Measurements from ENCODE around the gene CADPS2. TPM values are rescaled to one million over a fixed set of nuclear protein-coding genes. Genes with fewer than 3 reads are reported as not detected.
A peak's percentile ranks its signal among the peaks of the same experiment; 100 is the strongest.

Gene CADPS2
- total and polyA plus RNA-seq, 10 of the 15 experiments (the other 5 are each of a cell fraction or from before 2014, with no cell fraction given) = 0.05 to 7.5 (median 0.25) TPM

GRCh38 chr7:122337011-122337410 is 549.2 kb downstream of the CADPS2 start:
- WGBS (ENCODE audit: insufficient coverage, insufficient replicate concordance, low lambda C conversion rate, missing lambda C conversion rate) = 27% methylated on average over 2 of the region's 2 CpGs
- Histone ChIP-seq H4K20me1 (ENCODE audit: control insufficient read depth, insufficient read depth) (no peaks in the 10 kb centered on the region), H3K9me3 (replicated peaks; ENCODE audit: control insufficient read depth, insufficient read depth, low read length) (no peaks in the 10 kb centered on the region), H3K4me1 (ENCODE audit: control insufficient read depth, insufficient read depth, low read length) (no peaks in the 10 kb centered on the region), H3K36me3 (ENCODE audit: control insufficient read depth in 2 of 2, insufficient read depth in 2 of 2, low read length in 1 of 2) (no peaks in the 10 kb centered on the region), H2AFZ (ENCODE audit: control insufficient read depth, low read depth, low read length) (no peak overlapping the region), H3K9ac (ENCODE audit: control insufficient read depth, insufficient read depth, low read length) (no peak overlapping the region), H3K4me3 (no peak overlapping the region), H3K27me3 (replicated peaks in 1 of 2; ENCODE audit: control insufficient read depth in 2 of 2, insufficient read depth in 2 of 2, low read length in 1 of 2) (no peaks in the 10 kb centered on the region), H3K4me2 (ENCODE audit: control insufficient read depth, insufficient read depth) (no peak overlapping the region), H3K79me2 (ENCODE audit: control insufficient read depth, insufficient read depth, low read length) (no peaks in the 10 kb centered on the region), H3K27ac (ENCODE audit: control insufficient read depth, insufficient read depth) (no peak overlapping the region)
- intact Hi-C loops (cut with micrococcal nuclease; ENCODE audit: unreplicated experiment) = no loop called here
- no peak for FAIRE-seq
- no peak for DNase-seq (ENCODE audit: low read depth, low spot score)
- in situ Hi-C loops (cut with MboI) = no loop called here
- TF ChIP-seq STAT3 (IDR thresholded peaks at IDR 0.05; ENCODE audit: low read depth, low read length) = no peak
- TF ChIP-seq MTA2 (IDR thresholded peaks at IDR 0.05; ENCODE audit: low read depth) = peak; percentile 29; the same call in 1 of the 2 replicates
- no peak for TF ChIP-seq ATF7 (IDR thresholded peaks at IDR 0.05; ENCODE audit: low read depth)
- ChIA-PET CTCF (interaction anchor here (0.5 to 2.0 kb wide), 6 partner anchors 8 to 122 kb away, joined by 3 to 7 read pairs (median 3); no protein-coding TSS in a partner anchor), RAD21 (ENCODE audit: unreplicated experiment) (interaction anchor here (0.6 to 1.3 kb wide), 2 partner anchors 10 to 191 kb away, joined by 3 read pairs; no protein-coding TSS in a partner anchor), POLR2A (interaction anchor here (0.7 to 1.1 kb wide), 2 partner anchors 11 to 150 kb away, joined by 3 to 5 read pairs; no protein-coding TSS in a partner anchor), SMC1A (ENCODE audit: uncharacterized antibody, unreplicated experiment) (interaction anchor here (1.0 to 2.0 kb wide), 3 partner anchors 9 to 28 kb away, joined by 4 to 8 read pairs (median 4); no protein-coding TSS in a partner anchor)
- no peak for ATAC-seq
- no TSS peak for BruUV-seq (replicated peaks)

DNA sequence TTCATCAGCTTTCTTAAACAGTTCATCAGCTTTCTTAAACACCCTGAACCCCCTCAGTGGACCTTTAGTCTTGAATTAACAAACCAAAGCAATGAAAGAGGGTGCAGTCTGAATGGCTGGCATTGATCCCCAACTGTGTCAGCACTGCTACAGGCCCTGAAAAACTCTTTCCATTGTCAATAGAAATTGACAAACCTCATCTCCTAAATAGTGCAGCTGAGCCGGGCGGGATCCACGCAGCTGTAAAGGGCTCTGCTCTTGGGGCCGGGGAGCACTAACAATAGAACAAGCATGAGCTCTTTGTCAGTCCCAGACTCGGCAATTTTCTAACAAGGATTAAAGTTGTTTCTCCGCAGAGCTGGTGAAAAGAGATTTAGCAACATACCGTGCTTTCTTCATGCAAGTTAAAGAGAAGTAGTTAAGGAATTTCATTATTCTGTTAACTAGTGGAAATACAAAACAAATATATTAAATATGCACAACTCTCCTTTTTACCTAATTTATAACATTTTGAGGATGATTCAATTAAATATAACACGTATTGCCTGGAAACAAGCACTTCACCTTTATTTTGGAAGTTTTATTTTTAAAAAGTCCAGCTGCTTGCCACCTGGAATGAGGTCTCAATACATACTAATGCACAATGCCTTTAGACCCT is 557.0 kb downstream of the CADPS2 start:
- Histone ChIP-seq H3K9me3 (replicated peaks; ENCODE audit: control insufficient read depth, insufficient read depth, low read length) (no peaks in the 10 kb centered on the region), H3K9ac (ENCODE audit: control insufficient read depth, insufficient read depth, low read length) (no peak overlapping the region), H3K79me2 (ENCODE audit: control insufficient read depth, insufficient read depth, low read length) (no peaks in the 10 kb centered on the region), H2AFZ (ENCODE audit: control insufficient read depth, low read depth, low read length) (no peak overlapping the region), H3K4me1 (ENCODE audit: control insufficient read depth, insufficient read depth, low read length) (no peaks in the 10 kb centered on the region), H3K4me3 (no peak overlapping the region), H3K27me3 (replicated peaks in 1 of 2; ENCODE audit: control insufficient read depth in 2 of 2, insufficient read depth in 2 of 2, low read length in 1 of 2) (peaks cover 0 to 2% of the 10 kb centered on the region in 2 experiments; a peak in 2 of 4 replicates), H3K4me2 (ENCODE audit: control insufficient read depth, insufficient read depth) (no peak overlapping the region), H3K27ac (ENCODE audit: control insufficient read depth, insufficient read depth) (no peak overlapping the region), H4K20me1 (ENCODE audit: control insufficient read depth, insufficient read depth) (no peaks in the 10 kb centered on the region), H3K36me3 (ENCODE audit: control insufficient read depth in 2 of 2, insufficient read depth in 2 of 2, low read length in 1 of 2) (no peaks in the 10 kb centered on the region)
- BruUV-seq (replicated peaks) = no TSS peak
- RAD21 ChIA-PET (ENCODE audit: unreplicated experiment) = interaction anchor here (1.3 kb wide), 1 partner anchor 199 kb away, joined by 3 read pairs; no protein-coding TSS in a partner anchor
- FAIRE-seq = no peak
- SMC1A ChIA-PET (ENCODE audit: uncharacterized antibody, unreplicated experiment) = interaction anchor here (1.5 kb wide), 1 partner anchor 187 kb away, joined by 4 read pairs; no protein-coding TSS in a partner anchor
- CTCF ChIA-PET = interaction anchor here (0.9 to 2.1 kb wide), 6 partner anchors 9 to 204 kb away, joined by 3 to 6 read pairs (median 4); no protein-coding TSS in a partner anchor
- no peak for DNase-seq (ENCODE audit: low read depth, low spot score)
- intact Hi-C loops (cut with micrococcal nuclease; ENCODE audit: unreplicated experiment) (no loop called here), in situ Hi-C loops (cut with MboI) (no loop called here)
- no peak; the same call in 2 of the 3 replicates for ATAC-seq
- 66% methylated on average over 8 of the region's 8 CpGs for WGBS (ENCODE audit: insufficient coverage, insufficient replicate concordance, low lambda C conversion rate, missing lambda C conversion rate)
- POLR2A ChIA-PET = no interaction called here
- no peak for TF ChIP-seq TBL1XR1 (IDR thresholded peaks at IDR 0.05; ENCODE audit: low read depth, low read length)
- no peak for TF ChIP-seq IKZF1 (conservative IDR thresholded peaks at IDR 0.05)
- TF ChIP-seq MLLT1 (IDR thresholded peaks at IDR 0.05) = no peak
- TF ChIP-seq CBFB (IDR thresholded peaks at IDR 0.05; ENCODE audit: low read depth) = no peak
